Measurements from ENCODE around the gene NR6A1.

DNA sequence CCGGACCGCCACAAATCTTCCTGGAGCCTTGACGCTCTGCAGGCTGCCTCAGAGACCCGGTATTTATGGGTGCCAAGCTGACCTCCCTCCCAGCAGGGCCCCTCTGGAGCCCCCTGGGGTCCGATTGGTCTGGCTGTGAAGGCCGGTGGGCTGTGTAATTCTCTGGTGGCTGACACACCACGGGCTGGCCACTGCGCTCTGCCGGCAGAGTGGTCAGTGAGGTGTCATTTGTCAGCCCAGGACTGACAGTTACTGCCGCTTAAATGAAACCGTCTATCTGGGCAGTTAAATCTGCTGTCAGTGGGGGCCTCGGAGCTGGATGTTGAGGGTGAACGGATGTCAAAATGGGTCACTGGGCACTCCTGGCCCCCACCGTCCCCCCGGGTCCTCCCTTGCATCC is 274.6 kb downstream of the NR6A1 start:
- no peak for TF ChIP-seq POLR2A (IDR thresholded peaks at IDR 0.05; ENCODE audit: low read length)
- TF ChIP-seq GATA1 (IDR thresholded peaks at IDR 0.05; ENCODE audit: low read depth, low read length) = no peak
